Measurements from ENCODE around the gene VCAN. TPM values are rescaled to one million over a fixed set of nuclear protein-coding genes. Genes with fewer than 3 reads are reported as not detected.

Gene VCAN
- total and polyA plus RNA-seq, 2 of the 4 experiments (the other 2 are of a cell fraction): 45.3 to 158 TPM

GRCh38 chr5:83512061-83512745 lies 40.7 kb downstream of the VCAN start:
- WGBS, 2 experiments (ENCODE audit: extremely low coverage in 2 of 2, insufficient read length in 1 of 2): 92% methylated on average over 3 of the region's 13 CpGs; no CpG with 5 or more reads in 1 of the 2 experiments
- Histone ChIP-seq H3K4ac (ENCODE audit: low read depth, low read length) (no peak overlapping the region), H4K8ac (ENCODE audit: low read depth in 2 of 2, low read length in 2 of 2) (peak overlapping the region in 1 of 2 experiments; percentile 17; a peak in 2 of 4 replicates), H2AK9ac (replicated peaks; ENCODE audit: low read depth, low read length, poor library complexity) (no peak overlapping the region), H3K14ac (replicated peaks; ENCODE audit: low read depth, low read length) (no peak overlapping the region), H4K5ac (ENCODE audit: low read depth, low read length) (no peak overlapping the region), H3K27me3 (ENCODE audit: control insufficient read depth, insufficient read depth, low read length) (no peaks in the 10 kb centered on the region), H3K4me3 (ENCODE audit: insufficient read depth, low read depth, low read length) (no peak overlapping the region), H3K56ac (ENCODE audit: extremely low read depth, insufficient read depth, low read length) (no peak overlapping the region), H4K20me1 (ENCODE audit: insufficient read depth, low read length) (no peaks in the 10 kb centered on the region), H3K9me1 (ENCODE audit: insufficient read depth, low read length) (peaks cover 4% of the 10 kb centered on the region; the same call in 1 of the 2 replicates), H3K9ac (ENCODE audit: low read depth, low read length) (no peak overlapping the region), H3K27ac (ENCODE audit: insufficient read depth, low read length) (no peak overlapping the region), H2BK120ac (ENCODE audit: low read depth, low read length) (peak overlapping the region; percentile 24; the same call in 1 of the 2 replicates), H2BK15ac (ENCODE audit: low read depth, low read length) (no peak overlapping the region), H3K4me1 (ENCODE audit: control insufficient read depth, insufficient read depth, low read length) (peaks cover 8% of the 10 kb centered on the region), H3K4me2 (ENCODE audit: low read depth, low read length) (no peak overlapping the region), H3K36me3 (ENCODE audit: control insufficient read depth, insufficient read depth, low read length) (no peaks in the 10 kb centered on the region; the same call in 1 of the 2 replicates), H3K18ac (ENCODE audit: low read depth, low read length) (no peak overlapping the region), H4K91ac (ENCODE audit: insufficient read depth, low read depth, low read length) (peak overlapping the region; percentile 53; the same call in 1 of the 2 replicates), H2BK20ac (ENCODE audit: low read depth, low read length) (no peak overlapping the region), H3K9me3 (ENCODE audit: control insufficient read depth, insufficient read depth, low read length) (no peaks in the 10 kb centered on the region), H2AK5ac (ENCODE audit: low read depth, low read length) (peak overlapping the region; percentile 19; the same call in 1 of the 2 replicates), H2BK5ac (ENCODE audit: low read depth, low read length, poor library complexity, severe bottlenecking) (no peak overlapping the region), H3K23ac (ENCODE audit: low read depth, low read length) (no peak overlapping the region), H2AFZ (replicated peaks; ENCODE audit: low read length, poor library complexity) (no peak overlapping the region), H3K79me1 (ENCODE audit: low read depth in 1 of 2, low read length in 2 of 2) (peaks cover 0 to 12% of the 10 kb centered on the region in 2 experiments; a peak in 1 of 4 replicates)
- dilution Hi-C loops (cut with HindIII; ENCODE audit: low sequenced_read_pairs, unreplicated experiment): no loop called here
- intact Hi-C loops (cut with micrococcal nuclease): no loop called here
- TF ChIP-seq SMC3 (IDR thresholded peaks at IDR 0.05; ENCODE audit: low read depth, low read length) (no peak), CEBPB (IDR thresholded peaks at IDR 0.05; ENCODE audit: low read depth, low read length) (no peak), MXI1 (IDR thresholded peaks at IDR 0.05; ENCODE audit: borderline replicate concordance, low read depth, low read length) (no peak), RAD21 (IDR thresholded peaks at IDR 0.05; ENCODE audit: low read length) (no peak), MAFK (IDR thresholded peaks at IDR 0.05; ENCODE audit: low read depth, low read length) (no peak), FOS (IDR thresholded peaks at IDR 0.05; ENCODE audit: low read depth, low read length) (no peak), MAZ (IDR thresholded peaks at IDR 0.05; ENCODE audit: borderline replicate concordance, low read depth, low read length) (no peak), POLR2A (IDR thresholded peaks at IDR 0.05; ENCODE audit: low read depth, low read length) (no peak), RCOR1 (IDR thresholded peaks at IDR 0.05; ENCODE audit: insufficient replicate concordance, low read length) (no peak)
- BruUV-seq (replicated peaks): no TSS peak
- ATAC-seq (ENCODE audit: low read depth) (0 out of 2 replicates have a peak, but pooled peaks have one; percentile 32), DNase-seq (peak; percentile 37)
- ChIA-PET CTCF (no interaction called here), POLR2A (ENCODE audit: unreplicated experiment) (no interaction called here)
- in situ Hi-C loops (cut with MboI; ENCODE audit: low sequenced_read_pairs): no loop called here

Measured in IMR-90 (cell line).